DOHH2 (cell line): ENCODE measurements around the gene LIMS2.
A peak's percentile ranks its signal among the peaks of the same experiment; 100 is the strongest.

Source experiments
- H3F3A ChIP-seq: fragments of 200-600 bp; sonication (generic), shearing (Covaris generic); 2 replicates; pipeline ENCODE4 v1.6.0; 2016; ENCODE audit warnings: antibody characterized with exemption, mild to moderate bottlenecking; ENCODE audit not compliant: control insufficient read depth, insufficient read depth
- H3K27ac ChIP-seq: fragments of 200-600 bp; sonication (generic); 2 replicates; pipeline ENCODE4 v1.5.1; 2014; ENCODE audit warnings: low read depth, mild to moderate bottlenecking, low read length, moderate library complexity
- H3K27me3 ChIP-seq: fragments of 200-600 bp; sonication (generic); 2 replicates; pipeline ENCODE4 v1.6.1; 2014; ENCODE audit warnings: mild to moderate bottlenecking, low read length, mixed read lengths; ENCODE audit not compliant: control insufficient read depth
- H3K36me3 ChIP-seq: fragments of 200-600 bp; sonication (generic); 2 replicates; pipeline ENCODE4 v1.6.1; 2014; ENCODE audit warnings: mild to moderate bottlenecking, low read length, moderate library complexity, mixed read lengths; ENCODE audit not compliant: control insufficient read depth
- H3K4me1 ChIP-seq: fragments of 200-600 bp; sonication (generic); 2 replicates; pipeline ENCODE4 v1.6.1; 2014; ENCODE audit warnings: mild to moderate bottlenecking, low read length, mixed read lengths; ENCODE audit not compliant: control insufficient read depth
- H3K4me2 ChIP-seq: fragments of 200-600 bp; sonication (generic); 2 replicates; pipeline ENCODE4 v1.6.0; 2014; ENCODE audit warnings: mild to moderate bottlenecking, low read length, moderate library complexity
- H3K4me3 ChIP-seq: fragments of 200-600 bp; sonication (generic); 2 replicates; pipeline ENCODE4 v1.5.1; 2014; ENCODE audit warnings: mild to moderate bottlenecking, low read length, mixed read lengths
- H3K79me2 ChIP-seq: fragments of 200-600 bp; sonication (generic); 2 replicates; pipeline ENCODE4 v1.6.1; 2014; ENCODE audit warnings: mild to moderate bottlenecking, low read length, mixed read lengths; ENCODE audit not compliant: control insufficient read depth
- H3K9me2 ChIP-seq: fragments of 200-600 bp; sonication (generic); replicated peaks from 2 replicates; pipeline ENCODE4 v1.6.1; 2014; ENCODE audit warnings: mild to moderate bottlenecking, low read length, mixed read lengths; ENCODE audit not compliant: control insufficient read depth
- H3K9me3 ChIP-seq: fragments of 200-600 bp; sonication (generic); 2 replicates; pipeline ENCODE4 v1.6.1; 2014; ENCODE audit warnings: antibody characterized with exemption, low read length, mixed read lengths; ENCODE audit not compliant: control insufficient read depth, insufficient read depth
- H4K20me1 ChIP-seq: fragments of 200-600 bp; sonication (generic); 2 replicates; pipeline ENCODE4 v1.6.0; 2014; ENCODE audit warnings: low read depth, mild to moderate bottlenecking, antibody characterized with exemption, low read length, moderate library complexity; ENCODE audit not compliant: control insufficient read depth, insufficient read depth
- CTCF ChIP-seq: fragments of 200-600 bp; sonication (generic); IDR thresholded peaks from one replicate; pipeline ENCODE4 v1.5.1; 2014; ENCODE audit warnings: antibody characterized with exemption, mild to moderate bottlenecking, low read depth, low read length; ENCODE audit not compliant: poor library complexity, severe bottlenecking
- EZH2phosphoT487 ChIP-seq: fragments of 200-600 bp; sonication (generic); IDR thresholded peaks from 2 replicates; pipeline ENCODE4 v1.6.1; 2017; ENCODE audit warnings: borderline replicate concordance, mild to moderate bottlenecking, antibody characterized with exemption, low read length, moderate library complexity, mixed read lengths

LIMS2 gene

GRCh38 chr2:127631541-127631996 lies 43.8 kb downstream of the LIMS2 start:
- Histone ChIP-seq H3K9me3 (no peaks in the 10 kb centered on the region), H3K9me2 (no peaks in the 10 kb centered on the region), H3K4me3 (no peak overlapping the region), H4K20me1 (no peaks in the 10 kb centered on the region), H3K36me3 (no peaks in the 10 kb centered on the region), H3K4me1 (peaks cover 54% of the 10 kb centered on the region), H3K27ac (no peak overlapping the region), H3K79me2 (no peaks in the 10 kb centered on the region), H3F3A (no peaks in the 10 kb centered on the region), H3K4me2 (peak overlapping the region; percentile 25; the same call in 1 of the 2 replicates), H3K27me3 (no peaks in the 10 kb centered on the region)
- TF ChIP-seq CTCF (no peak), EZH2phosphoT487 (no peak)

- no peak overlapping the region for H3K27ac ChIP-seq
- H3K36me3 ChIP-seq = no peaks in the 10 kb centered on the region
- no peaks in the 10 kb centered on the region for H3K9me2 ChIP-seq
- no peaks in the 10 kb centered on the region for H4K20me1 ChIP-seq
- H3K4me2 ChIP-seq = peak overlapping the region; percentile 25; the same call in 1 of the 2 replicates
- H3K4me1 ChIP-seq = peaks cover 60% of the 10 kb centered on the region
- H3F3A ChIP-seq = no peaks in the 10 kb centered on the region
- H3K27me3 ChIP-seq = no peaks in the 10 kb centered on the region
- 0 out of 2 replicates have a peak overlapping the region, but pooled peaks have one; percentile 10 for H3K4me3 ChIP-seq
- TF ChIP-seq CTCF (no peak), EZH2phosphoT487 (no peak)
- H3K79me2 ChIP-seq = no peaks in the 10 kb centered on the region
- no peaks in the 10 kb centered on the region for H3K9me3 ChIP-seq
Observed at GRCh38 chr2:127630864-127631540, 44.3 kb downstream of the LIMS2 start.

GRCh38 chr2:127630096-127630863 lies 45.0 kb downstream of the LIMS2 start:
- Histone ChIP-seq H3K4me2 (peak overlapping the region; percentile 25; the same call in 1 of the 2 replicates), H3F3A (no peaks in the 10 kb centered on the region), H3K9me2 (no peaks in the 10 kb centered on the region), H4K20me1 (no peaks in the 10 kb centered on the region), H3K4me3 (no peak overlapping the region), H3K4me1 (peaks cover 66% of the 10 kb centered on the region), H3K9me3 (no peaks in the 10 kb centered on the region), H3K79me2 (no peaks in the 10 kb centered on the region), H3K27ac (no peak overlapping the region), H3K27me3 (no peaks in the 10 kb centered on the region), H3K36me3 (no peaks in the 10 kb centered on the region)
- TF ChIP-seq CTCF (no peak), EZH2phosphoT487 (no peak)
